ENCODE measurements around the gene SMKR1. TPM values are rescaled to one million over a fixed set of nuclear protein-coding genes. Genes with fewer than 3 reads are reported as not detected.

Gene SMKR1
- total RNA-seq, 2 donors from 2014 or later: 3.4 TPM; not detected in 1

DNA sequence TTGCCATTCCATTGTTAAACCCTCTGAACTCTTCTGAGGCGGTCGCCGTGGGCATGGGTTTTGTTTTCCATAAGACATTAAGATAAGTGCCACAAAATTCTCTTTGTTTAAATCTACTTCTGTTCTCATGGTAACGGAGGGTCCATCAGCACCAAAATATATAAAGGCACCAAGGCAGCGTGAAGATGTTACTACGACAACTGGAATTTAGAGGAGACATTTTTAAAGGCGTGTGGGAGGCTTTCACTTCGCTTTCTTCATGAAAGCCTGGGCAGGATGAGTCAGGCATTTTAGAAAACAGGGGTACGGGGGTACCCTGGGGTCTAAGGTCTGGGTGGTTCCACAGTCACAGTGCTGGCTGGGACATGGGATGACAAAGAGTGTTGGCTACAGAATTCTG, 34.0 kb downstream of the SMKR1 start:
- DNase-seq (no peak), ATAC-seq (no peak)
- H3K36me3 ChIP-seq (replicated peaks in 1 of 2; ENCODE audit: insufficient read depth in 1 of 2, low read depth in 2 of 2): no peaks in the 10 kb centered on the region
- H3K27me3 ChIP-seq: no peaks in the 10 kb centered on the region
- intact Hi-C loops (cut with DNase I): no loop called here
- 80 to 82% methylated on average over 9 of the region's 9 CpGs for WGBS, 2 donors
- H3K4me3 ChIP-seq: no peak overlapping the region
- no peak overlapping the region for H3K27ac ChIP-seq
- TF ChIP-seq, protein P1, sequence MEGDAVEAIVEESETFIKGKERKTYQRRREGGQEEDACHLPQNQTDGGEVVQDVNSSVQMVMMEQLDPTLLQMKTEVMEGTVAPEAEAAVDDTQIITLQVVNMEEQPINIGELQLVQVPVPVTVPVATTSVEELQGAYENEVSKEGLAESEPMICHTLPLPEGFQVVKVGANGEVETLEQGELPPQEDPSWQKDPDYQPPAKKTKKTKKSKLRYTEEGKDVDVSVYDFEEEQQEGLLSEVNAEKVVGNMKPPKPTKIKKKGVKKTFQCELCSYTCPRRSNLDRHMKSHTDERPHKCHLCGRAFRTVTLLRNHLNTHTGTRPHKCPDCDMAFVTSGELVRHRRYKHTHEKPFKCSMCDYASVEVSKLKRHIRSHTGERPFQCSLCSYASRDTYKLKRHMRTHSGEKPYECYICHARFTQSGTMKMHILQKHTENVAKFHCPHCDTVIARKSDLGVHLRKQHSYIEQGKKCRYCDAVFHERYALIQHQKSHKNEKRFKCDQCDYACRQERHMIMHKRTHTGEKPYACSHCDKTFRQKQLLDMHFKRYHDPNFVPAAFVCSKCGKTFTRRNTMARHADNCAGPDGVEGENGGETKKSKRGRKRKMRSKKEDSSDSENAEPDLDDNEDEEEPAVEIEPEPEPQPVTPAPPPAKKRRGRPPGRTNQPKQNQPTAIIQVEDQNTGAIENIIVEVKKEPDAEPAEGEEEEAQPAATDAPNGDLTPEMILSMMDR (IDR thresholded peaks at IDR 0.05): no peak
- no peaks in the 10 kb centered on the region for H3K4me1 ChIP-seq
- no peaks in the 10 kb centered on the region for H3K9me3 ChIP-seq

DNA sequence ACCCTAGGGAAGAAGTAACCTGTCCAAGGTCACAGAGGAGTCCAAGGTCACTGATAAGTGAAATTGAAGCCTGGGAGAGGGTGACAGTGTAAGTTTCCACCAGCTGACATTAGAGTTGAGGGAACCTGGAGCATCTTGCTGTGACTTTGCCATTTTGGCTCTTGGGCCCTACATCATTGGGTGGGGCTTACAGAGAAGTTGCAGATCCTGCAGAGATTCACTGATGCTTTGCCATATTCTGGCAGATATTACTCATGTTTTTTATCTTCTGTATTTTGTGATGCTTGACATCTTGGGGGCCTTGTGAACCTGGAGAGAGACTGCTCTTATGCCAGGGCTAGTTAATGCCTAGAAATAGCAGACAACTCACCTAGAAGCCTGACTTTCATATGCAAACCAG, 36.5 kb downstream of the SMKR1 start:
- Histone ChIP-seq H3K4me1 (no peaks in the 10 kb centered on the region), H3K4me3 (no peak overlapping the region), H3K27ac (no peak overlapping the region), H3K36me3 (replicated peaks in 1 of 2; ENCODE audit: insufficient read depth in 1 of 2, low read depth in 2 of 2) (no peaks in the 10 kb centered on the region), H3K9me3 (no peaks in the 10 kb centered on the region), H3K27me3 (no peaks in the 10 kb centered on the region)
- TF ChIP-seq, protein P1 (IDR thresholded peaks at IDR 0.05): no peak
- no peak for TF ChIP-seq POLR2A (IDR thresholded peaks at IDR 0.05)
- ATAC-seq: no peak
- intact Hi-C loops (cut with DNase I): no loop called here
- DNase-seq: no peak

DNA sequence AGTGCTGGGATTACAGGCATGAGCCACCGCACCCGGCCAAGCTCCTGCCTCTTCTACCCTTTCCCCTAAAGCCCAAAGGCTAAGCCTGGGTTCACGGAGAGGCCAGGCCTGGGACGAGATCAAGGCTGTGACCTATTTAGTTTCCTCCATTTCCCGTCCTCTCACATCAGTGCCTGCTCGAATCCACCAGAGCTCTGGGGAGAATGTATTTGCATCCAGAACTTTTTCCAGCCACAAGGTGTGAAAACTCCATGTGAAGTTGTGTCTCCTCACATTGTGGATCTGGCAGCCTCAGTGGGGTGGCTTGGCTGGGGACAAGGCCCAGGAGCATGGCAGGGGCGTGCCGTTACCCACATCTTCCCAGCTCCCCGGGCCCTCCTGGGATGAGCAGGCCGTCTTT, 38.0 kb downstream of the SMKR1 start:
- no peak for TF ChIP-seq POLR2A (IDR thresholded peaks at IDR 0.05)
- TF ChIP-seq, protein P1 (IDR thresholded peaks at IDR 0.05): no peak
- 83 to 93% methylated on average over 10 of the region's 10 CpGs for WGBS, 2 donors
- intact Hi-C loops (cut with DNase I): no loop called here

DNA sequence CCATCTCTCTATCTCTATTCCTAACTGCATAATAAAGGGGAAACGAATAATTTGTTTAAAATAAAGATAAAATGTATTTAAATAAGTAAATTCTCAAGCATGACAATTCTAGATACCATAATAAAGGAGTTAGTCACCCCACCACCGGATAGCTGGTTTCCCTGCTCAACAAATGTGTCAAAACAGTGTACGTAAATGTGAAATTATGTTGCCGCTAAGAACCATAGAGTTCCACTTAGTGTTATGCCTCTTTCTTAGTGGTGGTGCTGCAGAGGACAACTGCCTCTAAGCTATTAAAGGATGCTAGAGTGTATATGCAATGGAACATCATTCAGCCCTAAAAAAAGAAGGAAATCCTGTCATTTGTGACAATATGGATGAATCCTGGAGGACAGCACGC, 42.4 kb downstream of the SMKR1 start:
- intact Hi-C loops (cut with DNase I): no loop called here
- no peak overlapping the region for H3K27ac ChIP-seq
- no peaks in the 10 kb centered on the region for H3K9me3 ChIP-seq
- H3K4me3 ChIP-seq: no peak overlapping the region
- no peaks in the 10 kb centered on the region for H3K27me3 ChIP-seq
- DNase-seq (no peak), ATAC-seq (no peak)
- WGBS, 2 donors: 73 to 76% methylated on average over 5 of the region's 5 CpGs
- H3K4me1 ChIP-seq: no peaks in the 10 kb centered on the region
- H3K36me3 ChIP-seq (replicated peaks in 1 of 2; ENCODE audit: insufficient read depth in 1 of 2, low read depth in 2 of 2): no peaks in the 10 kb centered on the region
- no peak for TF ChIP-seq POLR2A (IDR thresholded peaks at IDR 0.05)
- TF ChIP-seq, protein P1 (IDR thresholded peaks at IDR 0.05): no peak

More for the DNA sequence above, 38.0 kb downstream of the SMKR1 start:
- Histone ChIP-seq H3K36me3 (replicated peaks in 1 of 2; ENCODE audit: insufficient read depth in 1 of 2, low read depth in 2 of 2) (no peaks in the 10 kb centered on the region), H3K4me1 (no peaks in the 10 kb centered on the region), H3K9me3 (no peaks in the 10 kb centered on the region), H3K27ac (no peak overlapping the region), H3K4me3 (no peak overlapping the region), H3K27me3 (no peaks in the 10 kb centered on the region)
- DNase-seq (no peak), ATAC-seq (no peak)

DNA sequence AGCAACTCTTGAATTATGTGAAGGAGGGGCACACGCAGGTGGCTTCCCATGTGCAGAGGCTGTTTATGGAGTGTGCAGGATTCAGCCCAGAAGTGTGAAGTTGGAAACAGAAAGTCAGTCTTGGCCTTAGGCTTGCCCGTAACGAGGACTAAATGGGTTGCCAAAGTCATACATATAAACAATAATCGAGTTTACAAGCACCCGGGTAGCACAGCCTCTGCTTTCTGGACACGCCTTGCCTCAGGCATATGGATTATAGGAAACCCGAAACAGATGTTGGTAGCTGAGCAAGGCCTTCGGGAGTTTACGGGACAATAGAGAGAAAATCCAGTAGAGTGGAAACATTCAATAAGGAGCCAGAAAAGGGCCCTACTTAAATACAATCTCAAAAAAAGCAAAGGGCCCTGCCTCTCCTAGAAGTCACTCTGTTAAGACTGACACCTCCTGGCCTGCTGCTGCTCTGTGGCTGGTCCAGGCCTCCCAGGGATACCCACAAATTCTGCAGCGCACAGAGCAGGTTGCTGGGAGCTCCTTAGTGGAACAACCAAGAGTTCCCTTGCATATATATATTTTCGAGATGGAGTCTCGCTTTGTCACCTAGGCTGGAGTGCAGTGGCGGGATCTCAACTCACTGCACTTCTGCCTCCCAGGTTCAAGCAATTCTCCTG, 48.5 kb downstream of the SMKR1 start:
- Histone ChIP-seq H3K4me1 (no peaks in the 10 kb centered on the region), H3K9me3 (no peaks in the 10 kb centered on the region), H3K36me3 (replicated peaks in 1 of 2; ENCODE audit: insufficient read depth in 1 of 2, low read depth in 2 of 2) (no peaks in the 10 kb centered on the region), H3K27ac (no peak overlapping the region), H3K27me3 (no peaks in the 10 kb centered on the region), H3K4me3 (no peak overlapping the region)
- DNase-seq (no peak), ATAC-seq (no peak)
- TF ChIP-seq, protein P1 (IDR thresholded peaks at IDR 0.05): no peak
- TF ChIP-seq POLR2A (IDR thresholded peaks at IDR 0.05): no peak
- 72 to 82% methylated on average over 11 to 13 of the region's 13 CpGs for WGBS, 2 donors
- intact Hi-C loops (cut with DNase I): no loop called here

Data from body of pancreas (tissue), 4 donors.